ENCODE measurements around the gene SYT13. TPM values are rescaled to one million over a fixed set of nuclear protein-coding genes. Genes with fewer than 3 reads are reported as not detected.

The SYT13 gene
- total RNA-seq, 1 experiment from 2014 or later: 1.4 TPM

- TF ChIP-seq, protein P1, sequence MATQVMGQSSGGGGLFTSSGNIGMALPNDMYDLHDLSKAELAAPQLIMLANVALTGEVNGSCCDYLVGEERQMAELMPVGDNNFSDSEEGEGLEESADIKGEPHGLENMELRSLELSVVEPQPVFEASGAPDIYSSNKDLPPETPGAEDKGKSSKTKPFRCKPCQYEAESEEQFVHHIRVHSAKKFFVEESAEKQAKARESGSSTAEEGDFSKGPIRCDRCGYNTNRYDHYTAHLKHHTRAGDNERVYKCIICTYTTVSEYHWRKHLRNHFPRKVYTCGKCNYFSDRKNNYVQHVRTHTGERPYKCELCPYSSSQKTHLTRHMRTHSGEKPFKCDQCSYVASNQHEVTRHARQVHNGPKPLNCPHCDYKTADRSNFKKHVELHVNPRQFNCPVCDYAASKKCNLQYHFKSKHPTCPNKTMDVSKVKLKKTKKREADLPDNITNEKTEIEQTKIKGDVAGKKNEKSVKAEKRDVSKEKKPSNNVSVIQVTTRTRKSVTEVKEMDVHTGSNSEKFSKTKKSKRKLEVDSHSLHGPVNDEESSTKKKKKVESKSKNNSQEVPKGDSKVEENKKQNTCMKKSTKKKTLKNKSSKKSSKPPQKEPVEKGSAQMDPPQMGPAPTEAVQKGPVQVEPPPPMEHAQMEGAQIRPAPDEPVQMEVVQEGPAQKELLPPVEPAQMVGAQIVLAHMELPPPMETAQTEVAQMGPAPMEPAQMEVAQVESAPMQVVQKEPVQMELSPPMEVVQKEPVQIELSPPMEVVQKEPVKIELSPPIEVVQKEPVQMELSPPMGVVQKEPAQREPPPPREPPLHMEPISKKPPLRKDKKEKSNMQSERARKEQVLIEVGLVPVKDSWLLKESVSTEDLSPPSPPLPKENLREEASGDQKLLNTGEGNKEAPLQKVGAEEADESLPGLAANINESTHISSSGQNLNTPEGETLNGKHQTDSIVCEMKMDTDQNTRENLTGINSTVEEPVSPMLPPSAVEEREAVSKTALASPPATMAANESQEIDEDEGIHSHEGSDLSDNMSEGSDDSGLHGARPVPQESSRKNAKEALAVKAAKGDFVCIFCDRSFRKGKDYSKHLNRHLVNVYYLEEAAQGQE (IDR thresholded peaks at IDR 0.05; ENCODE audit: low read depth): no peak
- TF ChIP-seq, protein P2, sequence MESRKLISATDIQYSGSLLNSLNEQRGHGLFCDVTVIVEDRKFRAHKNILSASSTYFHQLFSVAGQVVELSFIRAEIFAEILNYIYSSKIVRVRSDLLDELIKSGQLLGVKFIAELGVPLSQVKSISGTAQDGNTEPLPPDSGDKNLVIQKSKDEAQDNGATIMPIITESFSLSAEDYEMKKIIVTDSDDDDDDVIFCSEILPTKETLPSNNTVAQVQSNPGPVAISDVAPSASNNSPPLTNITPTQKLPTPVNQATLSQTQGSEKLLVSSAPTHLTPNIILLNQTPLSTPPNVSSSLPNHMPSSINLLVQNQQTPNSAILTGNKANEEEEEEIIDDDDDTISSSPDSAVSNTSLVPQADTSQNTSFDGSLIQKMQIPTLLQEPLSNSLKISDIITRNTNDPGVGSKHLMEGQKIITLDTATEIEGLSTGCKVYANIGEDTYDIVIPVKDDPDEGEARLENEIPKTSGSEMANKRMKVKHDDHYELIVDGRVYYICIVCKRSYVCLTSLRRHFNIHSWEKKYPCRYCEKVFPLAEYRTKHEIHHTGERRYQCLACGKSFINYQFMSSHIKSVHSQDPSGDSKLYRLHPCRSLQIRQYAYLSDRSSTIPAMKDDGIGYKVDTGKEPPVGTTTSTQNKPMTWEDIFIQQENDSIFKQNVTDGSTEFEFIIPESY (IDR thresholded peaks at IDR 0.05; ENCODE audit: extremely low read depth, insufficient replicate concordance, low read length): no peak
- TF ChIP-seq ZNF274 (IDR thresholded peaks at IDR 0.05; ENCODE audit: low read depth, low read length) (no peak), FOSL1 (IDR thresholded peaks at IDR 0.05; ENCODE audit: low read depth) (no peak), RAD21 (IDR thresholded peaks at IDR 0.05; ENCODE audit: low read depth) (no peak), POLR2A (IDR thresholded peaks at IDR 0.05; ENCODE audit: borderline replicate concordance, extremely low read depth, insufficient read depth, insufficient read length) (no peak), MAX (IDR thresholded peaks at IDR 0.05) (no peak), POLR2AphosphoS5 (IDR thresholded peaks at IDR 0.05; ENCODE audit: low read depth, low read length) (no peak)
Measured at GRCh38 chr11:45272701-45273100, 13.4 kb downstream of the SYT13 start (continued).
